Measurements from ENCODE around the gene GLE1.

The GLE1 gene

DNA sequence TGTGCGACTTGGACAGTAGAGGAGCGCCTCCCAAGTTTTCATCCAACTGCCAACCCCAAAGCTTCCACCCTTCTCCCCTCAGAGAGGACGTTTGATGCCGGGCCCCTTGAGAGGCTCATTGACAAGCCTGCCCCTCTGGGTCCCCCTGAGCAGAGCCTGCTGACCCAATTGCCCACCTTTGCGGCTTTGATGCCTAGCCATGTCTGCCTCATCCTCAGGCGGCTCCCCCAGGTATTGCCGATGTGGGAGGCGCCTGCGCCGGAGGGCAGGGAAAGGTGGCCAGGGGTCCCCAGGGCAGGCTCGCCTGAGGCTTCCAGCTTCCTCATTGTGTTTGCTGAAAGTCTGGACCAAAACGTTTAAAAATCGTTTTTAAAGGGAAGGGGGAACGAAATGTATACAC is 47.3 kb upstream of the GLE1 start:
- Histone ChIP-seq H3K27me3 (ENCODE audit: control insufficient read depth, insufficient read depth, low read length) (no peaks in the 10 kb centered on the region), H3K4me3 (ENCODE audit: low read depth, low read length) (peak overlapping the region; percentile 76), H3K9ac (no peak overlapping the region), H3K4me1 (no peaks in the 10 kb centered on the region), H3K9me3 (ENCODE audit: control insufficient read depth, low read length) (no peaks in the 10 kb centered on the region), H3K36me3 (ENCODE audit: control insufficient read depth, insufficient read depth, low read length) (no peaks in the 10 kb centered on the region), H3K4me2 (ENCODE audit: low read length) (peak overlapping the region; percentile 100), H3K27ac (no peak overlapping the region), H3K79me2 (no peaks in the 10 kb centered on the region), H2AFZ (peak overlapping the region; percentile 68)
- TF ChIP-seq, protein P1, sequence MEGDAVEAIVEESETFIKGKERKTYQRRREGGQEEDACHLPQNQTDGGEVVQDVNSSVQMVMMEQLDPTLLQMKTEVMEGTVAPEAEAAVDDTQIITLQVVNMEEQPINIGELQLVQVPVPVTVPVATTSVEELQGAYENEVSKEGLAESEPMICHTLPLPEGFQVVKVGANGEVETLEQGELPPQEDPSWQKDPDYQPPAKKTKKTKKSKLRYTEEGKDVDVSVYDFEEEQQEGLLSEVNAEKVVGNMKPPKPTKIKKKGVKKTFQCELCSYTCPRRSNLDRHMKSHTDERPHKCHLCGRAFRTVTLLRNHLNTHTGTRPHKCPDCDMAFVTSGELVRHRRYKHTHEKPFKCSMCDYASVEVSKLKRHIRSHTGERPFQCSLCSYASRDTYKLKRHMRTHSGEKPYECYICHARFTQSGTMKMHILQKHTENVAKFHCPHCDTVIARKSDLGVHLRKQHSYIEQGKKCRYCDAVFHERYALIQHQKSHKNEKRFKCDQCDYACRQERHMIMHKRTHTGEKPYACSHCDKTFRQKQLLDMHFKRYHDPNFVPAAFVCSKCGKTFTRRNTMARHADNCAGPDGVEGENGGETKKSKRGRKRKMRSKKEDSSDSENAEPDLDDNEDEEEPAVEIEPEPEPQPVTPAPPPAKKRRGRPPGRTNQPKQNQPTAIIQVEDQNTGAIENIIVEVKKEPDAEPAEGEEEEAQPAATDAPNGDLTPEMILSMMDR (IDR thresholded peaks at IDR 0.05): no peak

DNA sequence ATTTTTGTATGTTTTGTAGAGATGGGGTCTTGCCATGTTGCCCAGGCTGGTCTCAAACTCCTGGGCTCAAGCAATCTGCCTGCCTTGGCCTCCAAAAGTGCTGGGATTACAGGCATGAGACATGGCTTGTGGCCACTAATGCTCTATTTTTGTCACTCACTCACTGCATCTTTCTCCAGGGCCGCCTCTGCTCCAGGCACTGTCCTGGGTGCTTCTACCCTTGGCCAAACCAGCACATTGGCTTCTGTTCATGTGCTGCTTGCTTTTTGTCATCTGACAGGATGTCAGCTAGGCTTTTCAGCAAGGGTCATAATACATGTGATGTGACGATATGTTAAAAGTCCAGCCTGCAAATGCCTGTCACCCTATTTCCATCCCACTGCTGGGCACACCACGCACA is 45.5 kb upstream of the GLE1 start:
- no peaks in the 10 kb centered on the region for H3K36me3 ChIP-seq (ENCODE audit: control insufficient read depth, insufficient read depth, low read length)
- H3K9ac ChIP-seq: no peak overlapping the region
- TF ChIP-seq, protein P1 (IDR thresholded peaks at IDR 0.05): no peak
- H3K79me2 ChIP-seq: no peaks in the 10 kb centered on the region
- no peak overlapping the region for H3K27ac ChIP-seq
- no peak overlapping the region for H3K4me2 ChIP-seq (ENCODE audit: low read length)
- no peak overlapping the region for H2AFZ ChIP-seq
- H3K27me3 ChIP-seq (ENCODE audit: control insufficient read depth, insufficient read depth, low read length): no peaks in the 10 kb centered on the region
- H3K9me3 ChIP-seq (ENCODE audit: control insufficient read depth, low read length): no peaks in the 10 kb centered on the region
- no peak overlapping the region for H3K4me3 ChIP-seq (ENCODE audit: low read depth, low read length)
- no peaks in the 10 kb centered on the region for H3K4me1 ChIP-seq

DNA sequence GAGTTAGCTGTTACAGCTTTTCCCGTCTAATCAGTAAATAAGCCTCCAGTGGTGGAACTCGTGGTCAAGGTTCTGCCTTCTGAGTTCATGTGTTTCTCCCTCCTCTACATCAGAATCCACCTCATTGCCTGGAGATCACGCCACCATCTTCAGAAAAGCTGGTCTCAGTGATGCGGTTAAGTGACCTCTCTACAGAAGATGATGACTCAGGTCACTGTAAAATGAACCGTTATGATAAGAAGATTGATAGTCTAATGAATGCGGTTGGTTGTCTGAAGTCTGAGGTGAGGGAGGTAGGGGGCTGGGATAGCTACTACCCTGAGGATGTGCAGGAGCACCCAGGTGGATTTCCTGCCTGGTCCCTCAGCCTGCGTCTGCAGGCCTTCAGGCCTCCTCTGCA is 35.4 kb upstream of the GLE1 start:
- Histone ChIP-seq H3K4me2 (ENCODE audit: low read length) (no peak overlapping the region), H3K9ac (no peak overlapping the region), H3K4me3 (ENCODE audit: low read depth, low read length) (no peak overlapping the region), H3K27me3 (ENCODE audit: control insufficient read depth, insufficient read depth, low read length) (no peaks in the 10 kb centered on the region), H3K4me1 (no peaks in the 10 kb centered on the region), H3K36me3 (ENCODE audit: control insufficient read depth, insufficient read depth, low read length) (no peaks in the 10 kb centered on the region), H3K79me2 (no peaks in the 10 kb centered on the region), H2AFZ (no peak overlapping the region), H3K9me3 (ENCODE audit: control insufficient read depth, low read length) (no peaks in the 10 kb centered on the region), H3K27ac (no peak overlapping the region)
- TF ChIP-seq, protein P1 (IDR thresholded peaks at IDR 0.05): no peak

DNA sequence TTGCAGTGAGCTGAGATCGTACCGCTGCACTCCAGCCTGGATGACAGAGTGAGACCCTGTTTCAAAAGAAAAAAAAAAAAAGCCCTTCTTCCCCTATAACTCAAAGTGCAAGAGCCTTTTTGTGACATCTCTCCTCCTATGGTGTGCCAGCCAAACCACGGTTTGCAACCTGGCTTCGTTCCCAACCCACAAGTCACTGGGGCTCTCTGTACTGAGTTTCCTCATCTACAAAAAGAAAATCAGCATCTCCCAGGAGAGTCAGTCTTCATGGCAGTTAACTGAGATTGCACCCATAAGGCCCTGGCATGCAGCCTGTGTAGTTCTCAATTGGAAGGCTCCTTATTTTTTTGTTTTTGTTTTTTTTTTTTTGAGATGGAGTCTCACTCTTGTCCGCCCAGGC is 34.0 kb upstream of the GLE1 start:
- TF ChIP-seq, protein P1 (IDR thresholded peaks at IDR 0.05): no peak
- Histone ChIP-seq H3K36me3 (ENCODE audit: control insufficient read depth, insufficient read depth, low read length) (no peaks in the 10 kb centered on the region), H3K4me1 (no peaks in the 10 kb centered on the region)

DNA sequence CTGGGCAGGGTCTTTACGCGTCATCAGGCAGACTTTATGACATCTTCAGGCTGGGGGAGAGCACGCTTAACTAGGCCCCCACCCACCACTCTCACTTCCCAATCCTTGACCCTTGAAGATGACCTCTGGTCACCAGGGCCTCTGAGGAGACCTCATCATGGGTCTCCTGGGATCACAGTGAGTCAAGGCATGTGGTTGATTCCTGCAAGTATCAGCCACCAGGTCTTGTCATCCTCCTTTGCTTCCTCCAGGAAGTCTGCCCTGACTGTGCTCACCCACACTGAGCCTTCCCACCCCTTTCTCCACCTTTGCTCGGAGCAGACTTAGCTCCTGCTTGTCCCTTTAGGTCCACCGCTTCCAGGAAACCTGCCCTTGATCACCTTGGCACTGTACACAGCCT is 31.4 kb upstream of the GLE1 start:
- Histone ChIP-seq H2AFZ (no peak overlapping the region), H3K27me3 (ENCODE audit: control insufficient read depth, insufficient read depth, low read length) (no peaks in the 10 kb centered on the region), H3K9ac (no peak overlapping the region), H3K4me1 (no peaks in the 10 kb centered on the region), H3K36me3 (ENCODE audit: control insufficient read depth, insufficient read depth, low read length) (no peaks in the 10 kb centered on the region), H3K4me2 (ENCODE audit: low read length) (no peak overlapping the region), H3K27ac (no peak overlapping the region), H3K79me2 (no peaks in the 10 kb centered on the region), H3K4me3 (ENCODE audit: low read depth, low read length) (no peak overlapping the region), H3K9me3 (ENCODE audit: control insufficient read depth, low read length) (no peaks in the 10 kb centered on the region)
- TF ChIP-seq, protein P1 (IDR thresholded peaks at IDR 0.05): no peak

More for the DNA sequence above, 34.0 kb upstream of the GLE1 start:
- H3K4me2 ChIP-seq (ENCODE audit: low read length): no peak overlapping the region
- no peak overlapping the region for H3K27ac ChIP-seq
- H3K79me2 ChIP-seq: no peaks in the 10 kb centered on the region
- H3K4me3 ChIP-seq (ENCODE audit: low read depth, low read length): no peak overlapping the region
- H3K9me3 ChIP-seq (ENCODE audit: control insufficient read depth, low read length): no peaks in the 10 kb centered on the region
- H3K9ac ChIP-seq: no peak overlapping the region
- no peak overlapping the region for H2AFZ ChIP-seq
- H3K27me3 ChIP-seq (ENCODE audit: control insufficient read depth, insufficient read depth, low read length): no peaks in the 10 kb centered on the region
